ENCODE data around the gene SLC47A1. TPM values are rescaled to one million over a fixed set of nuclear protein-coding genes. Genes with fewer than 3 reads are reported as not detected.
A peak's percentile ranks its signal among the peaks of the same experiment; 100 is the strongest.

The SLC47A1 gene
- total and polyA plus RNA-seq, 12 donors = 0.62 to 20.3 (median 6.7) TPM

- DNase-seq (no peak), ATAC-seq (no peak)
- 58 to 59% methylated on average over 19 of the region's 19 CpGs for WGBS, 2 donors
- TF ChIP-seq, protein P1, sequence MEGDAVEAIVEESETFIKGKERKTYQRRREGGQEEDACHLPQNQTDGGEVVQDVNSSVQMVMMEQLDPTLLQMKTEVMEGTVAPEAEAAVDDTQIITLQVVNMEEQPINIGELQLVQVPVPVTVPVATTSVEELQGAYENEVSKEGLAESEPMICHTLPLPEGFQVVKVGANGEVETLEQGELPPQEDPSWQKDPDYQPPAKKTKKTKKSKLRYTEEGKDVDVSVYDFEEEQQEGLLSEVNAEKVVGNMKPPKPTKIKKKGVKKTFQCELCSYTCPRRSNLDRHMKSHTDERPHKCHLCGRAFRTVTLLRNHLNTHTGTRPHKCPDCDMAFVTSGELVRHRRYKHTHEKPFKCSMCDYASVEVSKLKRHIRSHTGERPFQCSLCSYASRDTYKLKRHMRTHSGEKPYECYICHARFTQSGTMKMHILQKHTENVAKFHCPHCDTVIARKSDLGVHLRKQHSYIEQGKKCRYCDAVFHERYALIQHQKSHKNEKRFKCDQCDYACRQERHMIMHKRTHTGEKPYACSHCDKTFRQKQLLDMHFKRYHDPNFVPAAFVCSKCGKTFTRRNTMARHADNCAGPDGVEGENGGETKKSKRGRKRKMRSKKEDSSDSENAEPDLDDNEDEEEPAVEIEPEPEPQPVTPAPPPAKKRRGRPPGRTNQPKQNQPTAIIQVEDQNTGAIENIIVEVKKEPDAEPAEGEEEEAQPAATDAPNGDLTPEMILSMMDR (IDR thresholded peaks at IDR 0.05) = no peak
- intact Hi-C loops (cut with DNase I) = loop anchor here in 1 of 10 donors (5.0 kb wide), 1 partner anchor 218 kb away; no protein-coding TSS in a partner anchor
- H3K27ac ChIP-seq = peak overlapping the region in 1 of 10 donors; percentile 56
- H3K36me3 ChIP-seq = no peaks in the 10 kb centered on the region
- peaks cover 0 to 46% (median 27%) of the 10 kb centered on the region in 7 donors for H3K27me3 ChIP-seq
- peaks cover 0 to 26% (median 13%) of the 10 kb centered on the region in 9 donors for H3K4me1 ChIP-seq
- H3K9me3 ChIP-seq = no peaks in the 10 kb centered on the region
- H3K4me3 ChIP-seq = peak overlapping the region in 9 of 10 donors; percentile 53 to 69 (median 65)
Observed at GRCh38 chr17:19534562-19535149, 1.0 kb downstream of the SLC47A1 start.

DNA sequence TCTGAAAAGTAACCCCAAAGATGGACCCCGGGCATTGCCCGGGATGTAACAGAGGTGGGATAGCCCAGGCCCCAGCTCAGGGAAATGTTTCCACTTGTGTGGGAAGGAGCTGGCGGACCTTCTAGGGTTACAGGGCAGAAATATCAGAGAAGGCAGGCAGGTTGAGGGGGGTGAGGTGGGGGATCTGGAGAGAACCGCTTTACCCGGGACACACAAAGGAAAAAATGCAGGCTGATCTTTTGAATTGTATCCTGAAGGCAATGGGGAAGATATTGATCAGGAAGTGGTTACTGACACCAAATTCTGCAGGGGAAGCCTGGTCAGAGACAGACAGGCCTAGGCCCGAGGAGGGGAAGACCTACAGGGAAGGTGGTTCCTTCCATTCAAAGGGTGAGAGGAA, 3.5 kb downstream of the SLC47A1 start:
- WGBS, 2 donors = 83 to 89% methylated on average over 6 of the region's 6 CpGs
- TF ChIP-seq, protein P1 (IDR thresholded peaks at IDR 0.05) = no peak
- Histone ChIP-seq H3K4me1 (peaks cover 0 to 26% (median 13%) of the 10 kb centered on the region in 9 donors), H3K36me3 (no peaks in the 10 kb centered on the region), H3K27me3 (peaks cover 0 to 37% (median 27%) of the 10 kb centered on the region in 7 donors), H3K27ac (no peak overlapping the region), H3K4me3 (no peak overlapping the region), H3K9me3 (no peaks in the 10 kb centered on the region)
- ATAC-seq = no peak
- no peak for DNase-seq
- intact Hi-C loops (cut with DNase I) = no loop called here

DNA sequence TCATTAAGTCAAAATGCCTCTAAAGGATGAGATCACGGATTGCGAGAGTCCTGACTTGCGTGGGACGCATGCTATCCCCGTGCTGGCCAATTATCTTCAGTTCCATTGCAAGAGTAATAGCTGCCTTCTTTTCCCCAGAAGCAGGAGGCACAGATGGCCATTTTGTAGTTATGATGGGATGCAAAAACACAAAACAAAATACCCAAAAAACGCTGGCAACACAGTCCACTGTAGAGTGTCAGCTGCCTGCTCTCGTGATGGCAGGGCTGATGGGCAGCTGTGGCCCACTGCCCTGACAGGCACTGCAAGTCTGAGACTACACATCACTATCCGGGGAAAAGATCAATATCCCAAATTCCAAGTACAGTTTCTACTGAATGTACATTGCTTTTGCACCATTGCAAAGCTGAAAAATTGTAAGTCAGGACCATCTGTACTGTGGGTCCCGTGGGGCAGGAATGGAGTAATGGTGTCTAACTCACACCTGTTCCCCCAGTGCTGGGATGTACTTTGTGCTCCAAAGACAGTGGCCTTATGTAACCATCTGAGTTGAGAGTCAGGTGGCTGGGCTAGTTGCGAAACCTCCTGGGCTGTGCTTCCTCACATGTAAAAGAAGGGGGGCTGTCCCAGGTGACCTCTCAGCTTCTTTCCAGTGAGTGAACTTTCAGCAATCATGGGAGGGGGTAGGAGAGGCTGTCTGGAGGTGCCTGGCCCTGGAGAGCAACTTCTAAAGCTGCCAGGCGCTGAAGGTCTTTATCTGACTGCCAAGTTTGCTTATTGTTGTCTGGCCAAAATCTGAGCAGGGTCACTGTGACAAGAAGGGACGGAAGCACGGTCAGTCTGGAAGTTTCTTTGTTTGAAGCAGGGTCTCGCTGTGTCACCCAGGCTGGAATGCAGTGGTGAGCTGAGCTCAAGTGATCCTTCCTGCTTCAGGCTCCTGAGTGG, 4.7 kb downstream of the SLC47A1 start:
- TF ChIP-seq, protein P1 (IDR thresholded peaks at IDR 0.05) = no peak
- no peaks in the 10 kb centered on the region for H3K9me3 ChIP-seq
- peak overlapping the region in 1 of 10 donors; percentile 34 for H3K27ac ChIP-seq
- intact Hi-C loops (cut with DNase I) = no loop called here
- H3K36me3 ChIP-seq = no peaks in the 10 kb centered on the region
- DNase-seq (peak in 1 of 2 donors; percentile 34), ATAC-seq (peak in 6 of 8 donors; percentile 40 to 59 (median 50))
- H3K27me3 ChIP-seq = peaks cover 0 to 25% (median 19%) of the 10 kb centered on the region in 7 donors
- H3K4me3 ChIP-seq = no peak overlapping the region
- peaks cover 0 to 23% (median 10%) of the 10 kb centered on the region in 9 donors for H3K4me1 ChIP-seq
- WGBS, 2 donors = 75 to 77% methylated on average over 14 of the region's 14 CpGs

- Histone ChIP-seq H3K36me3 (no peaks in the 10 kb centered on the region), H3K4me3 (no peak overlapping the region), H3K27ac (peak overlapping the region in 1 of 10 donors; percentile 34), H3K4me1 (peaks cover 0 to 21% (median 9%) of the 10 kb centered on the region in 9 donors), H3K27me3 (peaks cover 0 to 18% (median 13%) of the 10 kb centered on the region in 7 donors), H3K9me3 (no peaks in the 10 kb centered on the region)
- DNase-seq (no peak), ATAC-seq (peak in 5 of 8 donors; percentile 32 to 63 (median 45))
- intact Hi-C loops (cut with DNase I) = no loop called here
- TF ChIP-seq, protein P1 (IDR thresholded peaks at IDR 0.05) = no peak
- 72 to 83% methylated on average over 7 of the region's 7 CpGs for WGBS, 2 donors
Observed at GRCh38 chr17:19539040-19539399, 5.4 kb downstream of the SLC47A1 start.
